Vagina (tissue), 2 donors: ENCODE results near the gene MOV10L1. TPM values are rescaled to one million over a fixed set of nuclear protein-coding genes. Genes with fewer than 3 reads are reported as not detected.

ENCODE experiments used
- DNase-seq, 2 donors: peaks; one replicate each; pipeline ENCODE4 v3.0.0-alpha.2; 2017; ENCODE audit errors: extremely low spot score in 2 of 2
- H3K27ac ChIP-seq: fragments of 200-600 bp; sonication (generic); one replicate; pipeline ENCODE4 v1.5.1; 2019
- H3K27me3 ChIP-seq: fragments of 200-600 bp; sonication (generic); one replicate; pipeline ENCODE4 v1.5.1; 2019
- H3K36me3 ChIP-seq, 2 donors: fragments of 200-600 bp; sonication (generic); one replicate each; pipeline ENCODE4 v1.5.1; 2017 to 2019
- H3K4me1 ChIP-seq: fragments of 200-600 bp; sonication (generic); one replicate; pipeline ENCODE4 v1.5.1; 2019
- H3K4me3 ChIP-seq, 2 donors: fragments of 200-600 bp; sonication (generic); 1 replicate in 1 of 2; 2 replicates in 1 of 2; pipeline ENCODE4 v1.5.1; 2016 to 2019
- H3K9me3 ChIP-seq: fragments of 200-600 bp; sonication (generic); one replicate; pipeline ENCODE4 v1.5.1; 2019
- POLR2A ChIP-seq, 2 donors: fragments of 450-650 bp; IDR thresholded peaks; one replicate each; pipeline ENCODE4 v1.6.1; 2017; ENCODE audit warnings: antibody characterized with exemption in 2 of 2, mild to moderate bottlenecking in 2 of 2, moderate library complexity in 2 of 2
- POLR2AphosphoS5 ChIP-seq, 2 donors: sonication (generic); formaldehyde crosslinking; IDR thresholded peaks; one replicate each; pipeline ENCODE4 v1.9.0; 2017; ENCODE audit warnings: antibody characterized with exemption in 2 of 2, mild to moderate bottlenecking in 2 of 2, low read depth in 1 of 2; ENCODE audit not compliant: insufficient read depth in 1 of 2
- intact Hi-C: fragments of 100-400 bp; cut with DNase I; formaldehyde crosslinking; loops from one replicate; pipeline ENCODE4 v1.15.1; 2023
- total RNA-seq: library from RNA; depleted of rRNA; stranded (reverse); fragments of >200 nt; gene quantifications from one replicate; pipeline ENCODE4 v1.2.3, GENCODE V29; 2016
- TF ChIP-seq, protein P1 (sequence below), 3 experiments: fragments of 450-650 bp in 2 of 3; fragments of 200-600 bp in 1 of 3; sonication (generic) in 1 of 3; IDR thresholded peaks; one replicate each; pipeline ENCODE4 v1.5.1; 2017 to 2019; ENCODE audit warnings: antibody characterized with exemption in 3 of 3, mild to moderate bottlenecking in 2 of 3, moderate library complexity in 2 of 3

MOV10L1 gene
- total RNA-seq, result 0.98 TPM

DNA sequence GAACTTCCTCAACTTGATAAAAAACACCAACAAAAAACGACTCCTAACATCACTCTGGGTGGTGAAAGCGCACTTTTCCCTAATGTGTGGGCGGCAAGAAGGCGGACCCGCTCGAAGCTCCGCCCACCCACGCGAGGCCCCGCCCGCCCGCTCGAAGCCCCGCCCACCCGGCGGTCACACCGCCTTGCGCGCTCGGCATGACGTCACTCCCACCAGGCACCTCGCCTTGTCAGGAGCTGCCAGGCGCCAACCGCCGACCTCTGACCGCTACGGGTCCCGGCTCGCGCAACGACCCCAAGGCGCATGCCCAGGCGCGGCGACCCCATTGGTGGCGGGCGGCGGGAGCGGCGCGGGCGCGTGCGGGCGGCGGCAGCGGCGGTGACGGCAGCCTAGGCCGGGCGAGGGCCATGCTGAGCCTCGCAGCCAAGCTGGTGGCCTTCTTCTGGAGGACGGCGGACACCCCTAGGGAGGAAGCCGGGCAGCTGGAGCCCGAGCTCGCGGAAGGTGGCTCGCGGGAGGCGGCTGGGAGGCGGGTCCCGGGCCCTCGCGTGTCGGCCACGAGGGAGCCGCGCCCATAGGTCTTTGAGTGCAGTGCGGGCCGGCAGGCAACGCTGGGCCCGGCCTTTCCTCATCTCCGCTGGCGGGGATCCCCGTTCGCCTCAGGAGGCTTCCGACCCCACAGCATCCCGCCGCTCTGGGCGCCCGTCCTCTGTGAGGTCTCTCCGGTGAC, at the start of gene MOV10L1:
Gene MOV10L1 (plus strand): TSS at position 325 of the 730 bp plus-strand sequence. CDS start 83 bp downstream, at position 408.
- no peaks in the 10 kb centered on the region for H3K9me3 ChIP-seq
- no peaks in the 10 kb centered on the region for H3K4me1 ChIP-seq
- no peak within 1 kb of the TSS for H3K27ac ChIP-seq
- TF ChIP-seq, protein P1, sequence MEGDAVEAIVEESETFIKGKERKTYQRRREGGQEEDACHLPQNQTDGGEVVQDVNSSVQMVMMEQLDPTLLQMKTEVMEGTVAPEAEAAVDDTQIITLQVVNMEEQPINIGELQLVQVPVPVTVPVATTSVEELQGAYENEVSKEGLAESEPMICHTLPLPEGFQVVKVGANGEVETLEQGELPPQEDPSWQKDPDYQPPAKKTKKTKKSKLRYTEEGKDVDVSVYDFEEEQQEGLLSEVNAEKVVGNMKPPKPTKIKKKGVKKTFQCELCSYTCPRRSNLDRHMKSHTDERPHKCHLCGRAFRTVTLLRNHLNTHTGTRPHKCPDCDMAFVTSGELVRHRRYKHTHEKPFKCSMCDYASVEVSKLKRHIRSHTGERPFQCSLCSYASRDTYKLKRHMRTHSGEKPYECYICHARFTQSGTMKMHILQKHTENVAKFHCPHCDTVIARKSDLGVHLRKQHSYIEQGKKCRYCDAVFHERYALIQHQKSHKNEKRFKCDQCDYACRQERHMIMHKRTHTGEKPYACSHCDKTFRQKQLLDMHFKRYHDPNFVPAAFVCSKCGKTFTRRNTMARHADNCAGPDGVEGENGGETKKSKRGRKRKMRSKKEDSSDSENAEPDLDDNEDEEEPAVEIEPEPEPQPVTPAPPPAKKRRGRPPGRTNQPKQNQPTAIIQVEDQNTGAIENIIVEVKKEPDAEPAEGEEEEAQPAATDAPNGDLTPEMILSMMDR (IDR thresholded peaks at IDR 0.05), result no peak
- TF ChIP-seq POLR2A (IDR thresholded peaks at IDR 0.05), result no peak
- no peak for TF ChIP-seq POLR2AphosphoS5 (IDR thresholded peaks at IDR 0.05; ENCODE audit: insufficient read depth in 1 of 2, low read depth in 1 of 2)
- no peak for DNase-seq
- no peaks in the 10 kb centered on the region for H3K36me3 ChIP-seq
- intact Hi-C loops, result no loop called here
- no peak within 1 kb of the TSS for H3K4me3 ChIP-seq
- H3K27me3 ChIP-seq, result no peaks in the 10 kb centered on the region

DNA sequence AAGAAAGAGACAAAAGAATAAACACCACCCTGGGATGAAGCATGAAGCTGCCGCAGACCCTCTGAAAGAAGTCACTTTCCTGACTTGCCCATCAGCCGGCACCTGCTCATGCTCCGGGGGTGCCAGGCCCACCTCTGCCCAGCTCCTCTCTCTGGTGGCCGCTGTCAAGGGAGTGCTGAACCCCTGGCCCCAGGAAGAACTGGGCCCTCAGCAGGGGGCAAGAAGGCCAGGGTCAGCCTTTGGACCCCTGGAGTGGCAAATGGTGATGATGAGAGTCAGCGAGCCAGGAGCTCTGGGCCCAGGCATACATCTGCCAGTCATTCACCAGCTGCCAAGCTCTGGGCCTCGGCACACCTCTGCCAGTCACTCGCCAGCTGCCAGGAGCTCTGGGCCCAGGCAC, 49.1 kb upstream of the MOV10L1 start:
- H3K4me3 ChIP-seq, result no peak overlapping the region
- H3K4me1 ChIP-seq, result no peaks in the 10 kb centered on the region
- no peaks in the 10 kb centered on the region for H3K36me3 ChIP-seq
- H3K27me3 ChIP-seq, result no peaks in the 10 kb centered on the region
- H3K9me3 ChIP-seq, result no peaks in the 10 kb centered on the region
- no peak for DNase-seq
- H3K27ac ChIP-seq, result no peak overlapping the region
- TF ChIP-seq POLR2A (IDR thresholded peaks at IDR 0.05) (no peak), POLR2AphosphoS5 (IDR thresholded peaks at IDR 0.05; ENCODE audit: insufficient read depth in 1 of 2, low read depth in 1 of 2) (no peak)
- TF ChIP-seq, protein P1 (IDR thresholded peaks at IDR 0.05), result no peak
- intact Hi-C loops, result no loop called here

DNA sequence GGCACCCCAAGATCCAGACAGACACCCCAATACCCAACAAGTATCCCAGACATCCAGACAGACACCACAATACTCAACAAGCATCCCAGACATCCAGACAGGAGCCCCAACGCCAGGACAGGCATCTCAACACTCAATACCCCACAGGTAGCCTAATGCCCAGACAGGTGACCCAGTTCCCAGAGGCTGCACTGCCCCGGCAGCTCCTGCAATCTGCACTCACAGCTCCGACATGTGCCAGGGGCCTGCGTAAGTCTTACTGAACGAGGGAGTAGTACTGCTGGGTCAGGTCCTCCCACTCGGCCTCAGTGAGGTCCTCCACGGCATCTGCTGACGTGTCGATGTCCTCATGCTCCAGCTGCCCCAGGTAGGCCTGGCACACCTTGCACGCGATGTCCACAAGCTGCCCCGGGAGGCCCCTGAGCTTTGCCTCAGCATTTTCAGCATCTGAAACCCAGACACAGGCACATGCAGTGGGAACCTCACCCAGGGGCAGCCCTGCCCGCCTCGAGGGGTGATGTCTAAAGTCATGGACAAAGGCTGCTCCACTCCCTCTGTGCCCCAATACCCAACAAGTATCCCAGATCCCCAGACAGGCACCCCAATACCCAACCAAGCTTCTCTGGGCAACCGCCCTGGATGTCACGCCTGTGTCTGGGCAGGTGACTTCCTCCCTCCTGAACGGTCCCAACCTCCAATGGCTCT, 48.3 kb upstream of the MOV10L1 start:
- no peak overlapping the region for H3K4me3 ChIP-seq
- H3K9me3 ChIP-seq, result no peaks in the 10 kb centered on the region
- no peaks in the 10 kb centered on the region for H3K27me3 ChIP-seq
- no peaks in the 10 kb centered on the region for H3K4me1 ChIP-seq
- no peak for DNase-seq
- no peak overlapping the region for H3K27ac ChIP-seq
- TF ChIP-seq, protein P1 (IDR thresholded peaks at IDR 0.05), result no peak
- TF ChIP-seq POLR2A (IDR thresholded peaks at IDR 0.05) (no peak), POLR2AphosphoS5 (IDR thresholded peaks at IDR 0.05; ENCODE audit: insufficient read depth in 1 of 2, low read depth in 1 of 2) (no peak)
- intact Hi-C loops, result no loop called here
- no peaks in the 10 kb centered on the region for H3K36me3 ChIP-seq

DNA sequence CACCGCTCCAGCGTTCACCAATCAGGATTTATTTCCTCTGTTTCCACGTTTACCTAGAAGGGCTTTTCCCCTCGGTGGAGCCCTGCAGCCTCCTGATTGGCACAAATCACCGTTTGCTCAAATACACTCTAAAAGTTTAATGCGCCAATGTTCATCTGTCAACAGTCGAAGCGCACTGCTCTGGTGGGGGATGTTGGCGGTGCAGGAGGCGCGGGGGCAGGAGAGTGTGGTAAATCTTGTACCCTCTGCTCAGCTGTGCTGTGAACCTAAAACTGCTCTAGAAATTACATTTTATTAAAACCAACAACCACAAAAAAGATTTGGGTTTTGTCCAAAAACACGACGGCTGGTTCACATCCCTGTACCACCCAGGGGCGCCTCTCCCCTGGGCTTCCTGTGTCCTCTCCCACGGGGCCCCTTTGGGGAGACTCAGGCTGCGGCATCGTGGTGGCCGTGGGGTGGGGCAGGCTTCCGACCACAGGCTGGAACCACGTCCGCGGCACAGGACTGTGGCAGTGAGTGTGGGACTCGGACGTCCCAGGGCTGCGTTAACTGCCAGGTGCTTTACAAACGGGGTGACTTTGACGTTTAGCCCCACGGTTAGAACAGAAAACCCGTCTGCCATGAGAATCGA, 45.2 kb upstream of the MOV10L1 start:
- Histone ChIP-seq H3K36me3 (no peaks in the 10 kb centered on the region), H3K27me3 (no peaks in the 10 kb centered on the region), H3K27ac (no peak overlapping the region), H3K4me3 (no peak overlapping the region), H3K9me3 (no peaks in the 10 kb centered on the region), H3K4me1 (no peaks in the 10 kb centered on the region)
- intact Hi-C loops, result no loop called here
- no peak for DNase-seq
- TF ChIP-seq POLR2A (IDR thresholded peaks at IDR 0.05) (no peak), POLR2AphosphoS5 (IDR thresholded peaks at IDR 0.05; ENCODE audit: insufficient read depth in 1 of 2, low read depth in 1 of 2) (no peak)
- TF ChIP-seq, protein P1 (IDR thresholded peaks at IDR 0.05), result no peak
